ENCODE results near the gene GAGE13.
"Not testable (repeated sequence)": the region's sequence is repeated elsewhere in the genome, so short reads cannot be mapped to it uniquely, and the experiment has no call there.

GRCh38 chrX:49344496-49345175 lies 13.3 kb downstream of the GAGE13 start:
- TF ChIP-seq YY1 (IDR thresholded peaks at IDR 0.05; ENCODE audit: insufficient read depth, insufficient read length); SUZ12 (IDR thresholded peaks at IDR 0.05; ENCODE audit: extremely low read depth, insufficient read depth, insufficient read length): not testable (repeated sequence)
